RPMI8226 (cell line): Measurements from ENCODE around the gene ADAM29.
"Not testable (repeated sequence)": the region's sequence is repeated elsewhere in the genome, so short reads cannot be mapped to it uniquely, and the experiment has no call there.

Experiments
- DNase-seq: peaks from one replicate; pipeline ENCODE4 v3.0.0-alpha.2; 2015

ADAM29 gene

GRCh38 chr4:174972911-174973310 is 54.8 kb downstream of the ADAM29 start:
- DNase-seq: no peak

- no peak for DNase-seq
Observed at GRCh38 chr4:174973336-174973735, 55.2 kb downstream of the ADAM29 start.

GRCh38 chr4:174983128-174983750 is 65.1 kb downstream of the ADAM29 start:
- no peak for DNase-seq

- not testable (repeated sequence) for DNase-seq
Observed at GRCh38 chr4:174983870-174984269, 65.7 kb downstream of the ADAM29 start.

DNA sequence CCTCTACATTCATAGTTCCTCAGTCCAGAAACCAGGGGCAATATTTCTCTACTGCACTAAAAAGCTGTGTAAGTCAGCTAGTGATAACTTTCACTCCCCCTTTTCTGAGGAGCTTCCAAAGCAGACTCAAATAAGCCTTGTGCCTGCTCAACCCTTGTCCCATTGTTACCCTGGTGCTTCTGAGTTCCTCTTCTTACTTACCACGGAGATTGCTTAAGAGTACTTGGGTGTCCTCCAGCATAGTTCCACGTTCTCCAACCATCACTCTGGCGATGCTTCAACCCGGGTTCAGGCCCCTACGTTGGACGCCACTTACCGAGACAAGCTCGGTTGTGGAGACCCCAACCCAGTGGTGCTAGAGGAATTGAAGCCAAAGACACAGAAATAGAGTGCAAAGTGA is 71.6 kb downstream of the ADAM29 start:
- no peak for DNase-seq

DNA sequence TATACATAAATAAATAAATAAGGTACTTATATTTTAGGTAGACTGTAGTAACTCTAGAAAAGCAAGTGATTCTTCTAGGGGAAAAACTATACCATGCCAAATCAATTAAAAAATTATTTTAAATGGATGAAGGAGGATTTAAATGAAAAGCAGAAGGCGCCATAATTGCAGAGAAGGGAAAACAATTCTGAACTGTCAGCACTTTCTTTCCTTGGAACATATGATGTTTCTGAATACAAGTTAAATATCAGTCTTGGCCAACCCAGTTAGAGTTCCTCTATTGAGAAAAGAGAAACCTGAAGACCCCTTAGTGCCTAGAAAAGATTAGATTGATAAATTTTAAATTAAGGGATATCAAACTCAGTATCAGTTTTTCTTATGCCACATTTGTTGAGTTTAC is 75.8 kb downstream of the ADAM29 start:
- no peak for DNase-seq

GRCh38 chr4:174996079-174996478 is 77.9 kb downstream of the ADAM29 start:
- DNase-seq: no peak

DNA sequence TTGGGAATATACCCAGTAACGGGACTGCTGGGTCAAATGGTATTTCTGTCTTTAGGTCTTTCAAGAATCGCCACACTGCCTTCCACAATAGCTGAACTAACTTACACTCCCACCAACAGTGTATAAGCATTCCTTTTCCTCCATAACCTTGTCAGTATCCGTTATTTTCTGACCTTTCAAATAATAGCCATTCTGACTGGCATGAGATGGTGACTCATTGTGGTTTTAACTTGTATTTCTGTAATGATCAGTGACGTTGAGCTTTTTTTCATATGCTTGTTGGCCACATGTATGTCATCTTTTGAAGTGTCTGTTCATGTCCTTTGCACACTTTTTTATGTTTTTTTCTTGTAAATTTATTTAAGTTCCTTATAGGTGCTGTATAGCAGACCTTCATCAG is 81.2 kb downstream of the ADAM29 start:
- DNase-seq: no peak

DNA sequence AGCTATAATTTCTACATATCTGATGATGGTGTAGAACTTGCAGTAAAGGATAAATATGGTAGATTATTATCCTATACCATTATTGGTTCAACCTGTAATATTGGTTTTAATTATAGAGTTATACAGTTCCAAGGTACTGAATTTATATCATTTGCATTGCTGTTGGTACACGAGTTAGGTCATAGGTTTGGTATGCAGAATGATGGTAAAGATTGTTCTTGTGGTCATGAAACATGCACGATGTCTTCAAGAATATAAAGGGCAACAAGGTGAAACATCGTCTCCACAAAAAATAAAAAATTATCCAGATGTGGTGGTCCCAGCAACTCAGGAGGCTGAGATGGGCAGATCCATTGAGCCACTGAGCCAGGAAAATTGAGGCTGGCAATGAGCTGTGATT is 99.6 kb downstream of the ADAM29 start:
- no peak for DNase-seq

DNA sequence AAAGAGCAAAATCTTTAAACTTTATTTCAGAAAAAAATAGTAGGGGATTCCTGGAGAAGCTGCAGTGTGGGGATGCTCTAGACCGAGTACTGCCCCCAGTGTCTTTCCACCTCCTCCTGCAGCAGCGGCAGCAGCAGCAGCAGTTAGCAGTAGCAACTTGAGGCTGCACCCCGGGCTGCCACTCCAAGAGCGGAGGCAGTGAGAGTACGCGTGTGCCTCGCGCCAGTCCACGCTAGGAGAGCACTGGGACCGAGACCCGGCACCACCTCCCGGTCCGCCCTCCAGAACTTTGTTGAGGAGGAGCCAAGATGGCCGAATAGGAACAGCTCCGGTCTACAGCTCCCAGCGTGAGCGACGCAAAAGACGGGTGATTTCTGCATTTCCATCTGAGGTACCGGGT is 101.3 kb downstream of the ADAM29 start:
- not testable (repeated sequence) for DNase-seq
